Astrocyte (in vitro differentiated cells and primary cell): ENCODE measurements around the gene STRN3.

ENCODE experiments used
- EZH2 ChIP-seq: IDR thresholded peaks from 2 replicates; pipeline ENCODE4 v1.6.1; 2012; ENCODE audit warnings: mild to moderate bottlenecking, low read length, inconsistent platforms; ENCODE audit not compliant: insufficient read depth
- TF ChIP-seq, protein P1 (sequence below): IDR thresholded peaks from 2 replicates; pipeline ENCODE4 v1.5.1; 2011; ENCODE audit warnings: low read depth, mild to moderate bottlenecking, inconsistent platforms, low read length, moderate library complexity; ENCODE audit not compliant: insufficient read depth

DNA sequence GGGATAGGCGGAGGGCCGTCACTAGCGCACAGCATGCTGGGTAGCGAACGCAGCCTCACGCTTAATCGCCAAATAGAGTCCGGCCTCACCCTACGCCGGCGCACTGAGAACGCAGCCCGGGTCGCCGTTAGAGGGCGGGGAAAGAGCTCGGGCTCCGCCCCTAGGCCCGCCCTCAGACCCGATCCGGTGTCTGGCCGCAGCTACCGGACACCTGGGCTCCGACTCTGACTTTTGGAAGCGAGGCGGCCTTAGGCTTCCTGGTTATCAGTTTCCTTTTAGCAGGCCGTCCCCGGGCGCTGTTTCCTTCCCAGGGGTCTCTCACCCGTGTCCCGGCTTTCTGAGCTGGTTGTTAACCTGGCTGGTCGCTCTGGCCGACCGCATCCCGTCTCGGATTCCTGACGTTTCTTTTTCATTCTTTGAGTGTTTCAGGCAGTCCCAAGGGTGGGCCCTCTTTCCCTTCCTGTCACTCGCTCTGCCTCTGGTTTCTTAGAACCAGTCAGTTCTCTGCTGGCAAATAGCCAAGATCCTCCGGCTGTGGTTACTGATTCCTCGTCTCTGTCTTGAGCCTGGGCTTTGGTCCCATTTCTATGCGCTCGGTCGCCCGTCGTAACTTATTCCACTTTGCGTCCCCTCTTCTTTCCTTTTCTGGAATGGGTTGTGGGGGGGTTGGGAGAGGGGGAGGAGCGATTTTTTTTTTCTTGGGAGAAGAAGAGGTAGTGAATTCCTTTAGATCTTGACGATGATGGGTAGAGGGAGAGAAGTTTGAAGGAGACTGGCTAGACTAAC is 464 bp upstream of the STRN3 start:
- TF ChIP-seq, protein P1, sequence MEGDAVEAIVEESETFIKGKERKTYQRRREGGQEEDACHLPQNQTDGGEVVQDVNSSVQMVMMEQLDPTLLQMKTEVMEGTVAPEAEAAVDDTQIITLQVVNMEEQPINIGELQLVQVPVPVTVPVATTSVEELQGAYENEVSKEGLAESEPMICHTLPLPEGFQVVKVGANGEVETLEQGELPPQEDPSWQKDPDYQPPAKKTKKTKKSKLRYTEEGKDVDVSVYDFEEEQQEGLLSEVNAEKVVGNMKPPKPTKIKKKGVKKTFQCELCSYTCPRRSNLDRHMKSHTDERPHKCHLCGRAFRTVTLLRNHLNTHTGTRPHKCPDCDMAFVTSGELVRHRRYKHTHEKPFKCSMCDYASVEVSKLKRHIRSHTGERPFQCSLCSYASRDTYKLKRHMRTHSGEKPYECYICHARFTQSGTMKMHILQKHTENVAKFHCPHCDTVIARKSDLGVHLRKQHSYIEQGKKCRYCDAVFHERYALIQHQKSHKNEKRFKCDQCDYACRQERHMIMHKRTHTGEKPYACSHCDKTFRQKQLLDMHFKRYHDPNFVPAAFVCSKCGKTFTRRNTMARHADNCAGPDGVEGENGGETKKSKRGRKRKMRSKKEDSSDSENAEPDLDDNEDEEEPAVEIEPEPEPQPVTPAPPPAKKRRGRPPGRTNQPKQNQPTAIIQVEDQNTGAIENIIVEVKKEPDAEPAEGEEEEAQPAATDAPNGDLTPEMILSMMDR = no peak
- no peak for TF ChIP-seq EZH2
